GM19238 (cell line): ENCODE measurements around the gene CCR5AS.
A peak's percentile ranks its signal among the peaks of the same experiment; 100 is the strongest.
"Not testable (repeated sequence)": the region's sequence is repeated elsewhere in the genome, so short reads cannot be mapped to it uniquely, and the experiment has no call there.

Experiments used
- DNase-seq: peaks from one replicate; pipeline ENCODE4 v3.0.0; 2011; ENCODE audit warnings: low spot score; ENCODE audit not compliant: insufficient read length

Gene CCR5AS

DNA sequence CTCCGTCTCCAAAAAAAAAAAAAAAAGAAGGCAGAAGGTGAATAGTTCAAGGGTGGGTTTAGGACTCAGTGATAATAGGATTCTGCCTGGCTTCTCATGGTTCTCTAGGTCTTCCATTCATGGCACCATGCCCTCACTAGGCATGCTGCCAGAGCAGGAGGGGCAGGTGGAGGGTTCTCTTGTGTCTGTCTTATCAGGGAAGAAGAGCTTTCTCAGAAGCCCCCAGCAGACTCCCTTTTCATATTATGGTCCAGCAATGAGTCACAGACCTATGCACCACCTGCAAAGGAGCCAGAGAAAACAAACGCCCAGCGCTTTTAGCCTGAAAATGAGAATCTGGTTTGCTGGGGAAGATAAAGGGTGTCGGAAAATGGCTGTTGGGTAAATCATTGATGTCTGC is 50.0 kb downstream of the CCR5AS start:
- DNase-seq = no peak

DNA sequence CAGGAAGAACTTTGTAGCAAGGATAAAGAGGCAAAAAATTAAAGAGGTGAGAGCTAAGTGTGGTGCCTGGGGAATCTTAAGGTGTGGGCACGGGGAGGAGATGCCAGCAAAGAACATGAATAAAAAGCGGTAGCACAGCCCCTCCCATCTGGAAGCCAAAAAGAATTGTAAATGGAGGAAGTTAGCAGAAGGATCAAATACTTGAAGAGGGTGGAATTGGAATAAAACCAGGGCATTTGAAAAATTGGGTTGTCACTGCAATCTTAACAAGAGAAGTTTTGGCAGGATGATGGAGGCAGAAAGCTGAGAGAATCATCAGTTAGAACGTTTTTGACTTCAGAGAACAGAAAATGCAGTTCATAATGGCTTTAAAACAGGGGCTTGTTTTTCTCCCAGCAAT is 50.6 kb downstream of the CCR5AS start:
- no peak for DNase-seq

DNA sequence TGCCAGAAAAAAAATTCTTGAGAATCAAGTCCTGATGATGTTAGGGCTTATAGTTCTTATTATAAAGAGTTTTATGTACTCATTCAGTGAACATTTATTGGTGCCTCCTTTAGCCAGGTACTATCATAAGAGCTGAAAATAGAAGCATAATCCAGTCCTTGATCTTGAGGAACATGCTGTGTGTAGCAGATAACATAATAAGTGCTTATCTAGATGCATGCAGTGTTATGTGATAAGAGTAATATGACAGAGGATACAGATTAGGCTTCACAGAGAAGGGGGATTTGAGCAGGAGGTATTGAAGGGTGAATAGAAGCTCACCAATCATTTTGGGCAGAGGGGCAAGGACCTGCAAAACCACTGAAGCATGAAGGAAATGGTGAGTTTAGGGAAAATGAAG is 51.9 kb downstream of the CCR5AS start:
- no peak for DNase-seq

DNA sequence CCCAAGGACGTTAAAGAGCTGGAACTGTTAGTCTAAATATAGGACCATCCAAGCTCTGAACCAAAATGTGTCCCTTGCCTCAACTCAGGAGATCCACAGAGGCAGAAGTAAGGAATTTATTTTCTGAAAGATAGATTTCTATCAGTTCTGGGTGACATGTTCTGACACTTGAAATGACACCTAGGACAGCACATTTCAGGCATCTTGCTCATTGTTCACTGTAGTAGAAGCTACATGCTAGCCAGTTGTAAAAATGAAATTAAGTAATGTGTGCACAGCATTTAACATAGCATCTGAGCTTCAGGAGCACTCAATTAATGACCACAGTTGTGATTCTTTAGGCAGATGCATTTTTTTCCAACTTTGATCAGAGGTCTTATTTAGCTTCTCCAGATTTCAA is 52.4 kb downstream of the CCR5AS start:
- no peak for DNase-seq

DNA sequence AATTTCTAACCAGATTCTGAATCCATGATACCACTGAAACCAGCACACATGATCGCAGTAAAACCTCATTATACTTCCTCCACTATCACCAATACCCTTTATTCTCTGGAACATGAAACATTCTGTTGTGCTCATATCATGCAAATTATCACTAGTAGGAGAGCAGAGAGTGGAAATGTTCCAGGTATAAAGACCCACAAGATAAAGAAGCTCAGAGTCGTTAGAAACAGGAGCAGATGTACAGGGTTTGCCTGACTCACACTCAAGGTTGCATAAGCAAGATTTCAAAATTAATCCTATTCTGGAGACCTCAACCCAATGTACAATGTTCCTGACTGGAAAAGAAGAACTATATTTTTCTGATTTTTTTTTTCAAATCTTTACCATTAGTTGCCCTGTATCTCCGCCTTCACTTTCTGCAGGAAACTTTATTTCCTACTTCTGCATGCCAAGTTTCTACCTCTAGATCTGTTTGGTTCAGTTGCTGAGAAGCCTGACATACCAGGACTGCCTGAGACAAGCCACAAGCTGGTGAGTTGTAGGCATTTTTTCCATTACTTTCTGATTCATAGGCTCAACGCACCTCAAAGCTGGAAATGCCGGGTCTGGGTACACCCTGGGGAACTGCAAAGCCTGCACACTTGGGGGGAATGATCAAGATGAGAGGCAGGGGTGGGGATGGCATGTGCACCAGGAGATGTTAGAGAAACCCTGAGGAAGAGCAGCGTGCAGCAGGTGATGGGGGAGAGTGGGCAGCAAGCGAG is 53.0 kb downstream of the CCR5AS start, which contains the start of gene CCR2:
CCR2 (plus strand) TSS at position 465 of the 764 bp plus-strand sequence. CDS start 3,417 bp downstream, outside the sequence.
- DNase-seq = no peak

DNA sequence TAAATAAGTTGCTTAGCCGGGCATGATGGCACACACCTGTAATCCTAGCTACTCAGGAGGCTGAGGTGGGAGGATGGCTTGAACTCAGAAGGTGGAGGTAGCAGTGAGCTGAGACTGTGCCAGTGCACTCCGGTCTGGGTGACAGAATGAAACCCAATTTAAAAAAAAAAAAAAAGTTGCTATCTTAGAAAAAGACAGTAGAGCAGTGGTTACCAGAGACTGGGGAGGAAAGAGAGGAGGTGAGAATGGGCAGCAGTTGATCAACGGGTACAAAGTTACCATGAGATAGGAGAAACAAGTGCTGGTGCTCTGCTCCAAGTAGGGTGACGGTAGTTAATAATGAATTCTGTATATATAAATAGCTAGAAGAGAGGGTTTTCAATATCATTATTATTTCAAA is 53.8 kb downstream of the CCR5AS start:
- no peak for DNase-seq

DNA sequence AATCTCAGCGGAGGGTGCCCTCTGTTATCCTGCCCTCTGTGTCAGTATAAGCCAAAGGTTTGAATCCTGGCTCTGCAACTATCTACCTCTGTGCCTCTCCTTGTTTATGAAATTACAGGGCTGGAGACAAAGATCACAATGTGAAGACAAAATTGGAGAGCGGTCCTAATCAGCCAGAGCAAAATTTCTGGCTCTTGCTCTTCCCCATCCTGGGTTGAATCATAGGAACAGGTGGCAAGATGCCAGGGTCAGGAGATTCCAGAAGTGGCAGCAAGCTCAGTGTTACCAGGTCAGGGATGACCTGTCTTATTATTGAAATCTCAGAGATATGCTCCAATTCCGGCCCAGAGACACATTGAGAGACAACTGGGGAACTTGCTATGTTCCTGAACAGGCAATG is 55.2 kb downstream of the CCR5AS start:
- no peak for DNase-seq

DNA sequence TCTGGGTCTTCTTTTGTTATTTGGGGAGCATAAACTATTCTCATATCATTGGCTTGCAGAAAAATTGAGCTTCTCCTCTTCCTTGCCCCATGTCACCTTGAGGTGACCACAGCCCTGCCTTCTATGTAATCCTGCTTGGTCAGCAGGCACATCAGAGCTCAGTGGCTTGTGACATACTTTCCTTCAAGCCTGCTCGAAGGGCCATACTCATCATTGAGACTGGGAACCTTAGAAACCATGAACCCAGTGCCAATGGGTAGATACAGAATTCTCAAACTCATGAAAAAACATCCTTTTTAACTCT is 56.7 kb downstream of the CCR5AS start:
- no peak for DNase-seq

DNA sequence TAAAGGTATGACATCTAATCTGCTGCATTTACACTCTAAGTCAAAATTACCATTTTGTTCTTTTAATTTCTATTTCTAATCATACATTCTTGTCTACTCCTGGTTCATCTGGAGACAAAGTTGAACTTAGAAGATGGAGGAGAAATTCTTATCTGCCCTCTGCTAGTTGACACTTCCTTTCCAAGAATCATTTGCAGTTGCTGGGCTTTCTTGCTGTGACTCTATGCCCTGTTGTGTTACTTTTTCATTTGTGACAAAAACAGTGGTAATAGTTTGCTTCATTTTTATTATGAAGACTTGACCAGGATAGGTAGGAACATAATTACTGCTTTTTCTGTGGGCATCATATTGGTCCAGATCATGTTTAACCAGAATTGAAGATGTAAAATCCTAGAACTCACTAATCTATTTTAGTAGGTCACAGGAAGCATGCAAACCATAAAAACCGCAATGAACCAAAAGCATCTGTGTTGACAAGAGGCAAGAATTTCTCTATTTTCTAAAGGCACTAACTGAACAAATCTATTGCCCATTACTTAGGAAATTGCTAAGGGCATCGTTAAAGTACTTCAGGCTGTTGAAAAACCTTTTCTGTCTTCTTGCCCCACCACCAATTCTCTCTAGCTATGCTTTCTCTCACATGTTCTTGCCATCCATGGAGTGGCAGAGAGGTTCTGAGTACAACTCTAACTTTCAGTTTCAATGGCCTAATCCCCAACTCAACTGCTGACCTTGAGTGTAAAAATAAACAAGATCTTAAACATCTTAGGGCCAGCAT is 57.2 kb downstream of the CCR5AS start:
- no peak for DNase-seq

DNA sequence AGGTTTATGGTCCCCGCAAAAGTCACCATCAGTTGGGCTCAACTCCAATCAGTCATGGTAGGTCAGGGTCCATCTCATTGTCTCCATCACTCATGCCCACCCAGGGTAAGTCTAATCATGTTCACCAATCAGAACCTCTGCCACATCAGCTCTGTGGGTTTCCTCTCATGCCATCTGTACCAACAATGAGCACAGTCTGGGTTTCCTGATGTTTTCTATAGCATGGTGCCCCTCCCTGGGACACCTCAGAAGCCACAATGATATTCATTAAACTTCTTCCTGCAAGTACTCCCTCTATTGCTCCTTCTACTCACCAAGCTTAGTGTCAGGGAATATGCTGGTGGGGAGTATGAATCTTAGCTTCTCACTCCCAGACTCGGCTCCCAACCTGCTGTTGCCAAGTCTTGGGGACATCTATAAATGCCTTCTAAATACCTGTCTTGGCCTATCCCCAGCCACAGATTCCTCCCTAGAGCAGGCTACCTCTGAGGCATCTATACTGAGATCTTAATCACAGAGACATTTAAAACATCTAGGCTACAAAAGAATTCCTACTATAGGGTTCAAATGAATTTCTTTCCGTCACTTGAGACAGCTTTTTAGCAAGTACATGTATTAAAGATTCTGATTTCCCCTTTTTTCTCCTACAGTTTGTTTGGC is 57.9 kb downstream of the CCR5AS start:
- DNase-seq = no peak

DNA sequence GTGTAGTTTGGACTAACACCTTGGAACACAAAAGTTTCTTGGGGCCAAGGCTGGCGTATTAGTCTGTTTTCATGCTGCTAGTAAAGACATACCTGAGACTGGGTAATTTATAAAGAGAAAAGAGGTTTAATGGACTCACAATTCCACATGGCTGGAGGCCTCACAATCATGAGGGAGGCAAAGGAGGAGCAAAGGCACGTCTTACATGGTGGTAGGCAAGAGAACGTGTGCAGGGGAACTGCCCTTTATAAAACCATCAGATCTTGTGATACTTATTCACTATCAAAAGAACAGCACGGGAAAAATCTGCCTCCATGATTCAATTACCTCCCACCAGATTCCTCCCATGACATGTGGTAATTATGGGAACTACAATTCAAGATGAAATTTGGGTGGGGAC is 62.4 kb downstream of the CCR5AS start:
- no peak for DNase-seq

DNA sequence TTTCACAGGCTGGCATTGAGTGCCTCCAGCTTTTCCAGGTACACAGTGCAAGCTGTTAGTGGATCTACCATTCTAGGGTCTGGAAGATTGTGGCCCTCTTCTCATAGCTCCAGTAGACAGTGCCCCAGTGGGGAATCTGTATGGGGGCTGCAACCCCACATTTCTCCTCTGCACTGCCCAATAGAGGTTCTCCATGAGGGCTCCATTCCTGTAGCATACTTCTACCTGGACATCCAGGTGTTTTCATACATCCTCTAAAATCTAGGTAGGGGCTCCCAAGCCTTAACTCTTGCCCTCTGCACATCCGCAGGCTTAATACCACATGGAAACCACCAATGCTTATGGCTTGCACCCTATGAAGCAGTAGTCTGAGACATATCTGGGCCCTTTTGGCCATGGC is 68.0 kb downstream of the CCR5AS start:
- DNase-seq = no peak

DNA sequence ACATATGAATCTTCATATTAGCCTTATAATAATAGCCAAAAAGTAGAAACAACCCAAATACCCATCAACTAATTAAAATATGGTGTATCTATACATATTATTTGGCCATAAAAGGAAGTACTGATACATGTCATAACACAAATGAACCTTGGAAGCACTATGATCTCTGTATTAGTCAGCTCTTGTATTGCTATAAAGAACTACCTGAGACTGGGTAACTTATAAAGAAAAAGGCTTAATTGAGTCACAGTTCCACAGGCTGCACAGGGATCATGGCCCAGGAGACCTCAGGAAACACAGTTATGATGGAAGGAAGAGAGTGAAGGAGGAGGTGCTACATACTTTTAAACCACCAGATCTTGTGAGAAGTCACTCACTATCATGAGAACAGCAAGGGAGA is 69.0 kb downstream of the CCR5AS start:
- DNase-seq = no peak

DNA sequence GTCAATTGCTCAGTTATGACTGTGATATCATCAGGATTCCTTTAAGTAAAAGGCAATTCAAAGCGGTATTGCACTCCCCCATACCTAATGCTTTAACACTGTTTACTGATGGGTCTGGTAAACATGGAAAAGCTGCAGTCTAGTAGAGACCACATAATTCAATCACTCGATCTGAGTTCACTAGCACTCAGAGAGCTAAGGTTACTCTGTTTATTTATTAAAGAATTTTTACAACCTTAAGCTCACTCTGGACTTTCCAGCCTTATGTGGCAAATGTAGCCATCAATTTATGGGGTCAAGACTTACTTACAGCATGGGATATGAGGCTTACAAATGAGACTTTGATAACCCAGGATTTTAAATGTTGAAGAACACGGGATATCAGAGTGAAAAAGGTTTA is 71.3 kb downstream of the CCR5AS start:
- no peak for DNase-seq

DNA sequence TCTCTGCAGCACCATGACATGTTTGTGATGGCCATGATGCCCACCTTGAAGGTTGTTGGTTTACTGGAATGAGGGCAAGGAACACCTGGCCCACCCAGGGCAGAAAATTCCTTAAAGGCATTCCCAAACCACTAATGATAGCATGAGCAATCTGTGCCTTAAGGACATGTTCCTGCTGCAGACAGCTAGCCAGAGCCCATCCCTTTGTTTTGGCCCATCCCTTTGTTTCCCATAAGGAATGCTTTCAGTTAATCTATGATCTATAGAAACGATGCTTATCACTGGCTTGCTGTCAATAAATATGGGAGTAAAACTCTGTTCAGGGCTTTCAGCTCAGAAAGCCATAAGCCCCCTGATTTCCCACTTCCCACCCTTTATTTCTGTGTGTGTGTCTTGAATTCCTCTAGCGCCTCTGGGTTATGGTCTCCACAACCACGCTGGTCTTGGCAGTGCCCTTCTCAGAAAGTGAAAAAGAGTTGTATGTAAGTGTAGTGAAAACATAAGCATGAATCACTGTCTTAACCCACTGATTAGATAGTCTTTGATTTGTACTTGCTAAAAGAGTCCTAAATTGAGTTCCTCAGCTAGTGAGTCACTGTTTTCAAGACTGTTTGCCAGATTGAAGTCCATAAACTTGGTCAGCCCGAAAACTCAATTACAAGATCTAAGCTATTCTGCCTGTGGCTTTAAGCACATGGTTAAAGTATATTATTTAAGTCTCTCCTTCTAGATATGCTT is 72.0 kb downstream of the CCR5AS start:
- DNase-seq = no peak

DNA sequence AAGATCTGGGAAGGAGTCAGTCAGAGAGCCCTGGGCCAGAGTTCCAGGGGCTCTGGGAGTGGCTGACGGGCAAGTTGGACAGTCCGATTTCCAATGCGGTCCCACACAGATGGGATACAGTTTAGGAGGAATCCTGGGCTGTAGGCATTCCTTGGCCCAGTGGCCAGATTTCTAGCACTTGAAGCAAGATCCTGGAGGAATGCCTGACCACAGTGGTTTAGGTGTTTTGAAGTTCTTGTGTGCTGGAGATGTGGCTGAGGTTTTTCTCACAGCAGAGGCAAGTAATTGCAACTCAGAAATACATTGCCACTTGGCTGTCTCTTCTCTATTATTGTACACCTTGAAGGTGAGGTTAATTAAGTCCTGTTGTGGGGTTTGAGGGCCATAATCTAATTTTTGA is 76.2 kb downstream of the CCR5AS start:
- not testable (repeated sequence) for DNase-seq

DNA sequence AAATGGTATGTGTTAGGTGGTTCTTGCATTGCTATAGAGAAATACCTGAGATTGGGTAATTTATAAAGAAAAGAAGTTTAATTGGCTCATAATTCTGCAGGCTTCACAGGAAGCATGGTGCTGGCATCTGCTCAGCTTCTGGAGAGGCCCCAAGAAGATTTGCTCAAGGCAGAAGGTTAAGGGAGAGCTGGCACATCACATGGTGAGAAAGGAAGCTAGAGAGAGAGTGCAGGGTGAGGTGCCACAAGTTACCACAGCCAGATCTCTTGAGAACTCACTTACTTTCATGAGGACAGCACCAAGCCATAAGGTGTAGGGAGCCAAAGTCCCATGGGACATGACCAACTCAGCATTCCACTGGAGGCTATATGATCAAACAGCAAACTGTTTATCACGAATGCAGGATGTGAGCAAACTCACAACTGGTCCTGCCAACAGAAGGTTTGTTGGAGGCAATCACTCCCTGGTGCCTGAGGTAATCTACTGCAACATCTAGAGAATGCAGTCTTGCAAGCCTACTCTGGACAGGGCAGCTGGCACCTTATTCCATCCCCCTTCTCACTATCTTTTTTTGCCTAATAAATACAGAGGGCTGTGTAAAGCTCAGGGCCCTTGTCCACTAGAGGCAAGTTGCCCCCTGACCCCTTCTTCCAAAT is 81.1 kb downstream of the CCR5AS start:
- DNase-seq = no peak

DNA sequence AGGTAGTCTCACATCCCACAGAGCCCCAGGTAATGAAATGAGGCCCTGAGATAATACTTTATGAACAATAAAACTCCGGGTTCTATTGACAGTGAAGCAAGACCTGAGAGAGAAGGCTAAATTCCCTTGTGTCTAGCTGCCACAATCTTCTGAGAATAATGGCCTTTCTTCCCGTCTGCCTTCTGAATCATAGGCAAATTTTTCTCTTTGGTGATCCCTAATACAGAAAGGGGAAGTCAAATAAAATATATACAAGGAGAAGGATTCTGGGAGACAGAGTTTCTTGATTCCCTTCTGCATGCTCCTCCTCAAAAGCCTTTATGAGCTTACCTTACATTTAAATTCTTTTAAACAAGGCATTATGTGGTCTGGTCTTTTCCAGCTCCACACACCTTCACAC is 82.8 kb downstream of the CCR5AS start:
- DNase-seq = no peak

DNA sequence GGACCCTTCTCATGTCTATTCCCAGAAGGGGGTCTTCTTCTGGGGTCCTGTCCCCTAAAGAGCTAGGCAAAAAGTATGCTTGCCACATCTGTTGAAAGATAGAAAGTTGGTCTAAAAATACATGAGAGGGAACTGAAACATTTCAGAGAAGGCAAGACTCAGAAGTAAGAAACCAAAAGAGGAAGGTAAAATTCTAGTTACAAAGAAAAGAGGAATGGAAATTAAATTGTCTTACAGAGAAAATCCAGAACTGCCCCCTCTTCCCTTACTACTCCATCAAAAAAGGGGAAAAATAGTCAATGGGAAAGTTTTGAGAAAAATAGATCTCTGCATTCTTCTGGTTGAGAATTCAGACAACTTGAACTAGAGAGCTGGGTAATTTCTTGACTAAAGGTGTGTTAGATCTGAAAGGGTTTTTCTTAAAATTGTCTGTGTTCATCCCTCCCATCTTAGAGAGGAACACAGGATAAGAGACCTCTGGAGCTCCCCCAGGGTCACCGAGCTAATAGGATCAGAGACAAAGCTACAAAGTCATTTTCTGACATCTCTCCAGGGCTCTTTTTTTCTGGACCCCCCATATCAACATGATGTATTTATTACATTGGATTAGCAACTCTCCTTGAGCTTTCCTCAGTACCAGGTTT is 85.3 kb downstream of the CCR5AS start:
- peak; percentile 11 for DNase-seq

DNA sequence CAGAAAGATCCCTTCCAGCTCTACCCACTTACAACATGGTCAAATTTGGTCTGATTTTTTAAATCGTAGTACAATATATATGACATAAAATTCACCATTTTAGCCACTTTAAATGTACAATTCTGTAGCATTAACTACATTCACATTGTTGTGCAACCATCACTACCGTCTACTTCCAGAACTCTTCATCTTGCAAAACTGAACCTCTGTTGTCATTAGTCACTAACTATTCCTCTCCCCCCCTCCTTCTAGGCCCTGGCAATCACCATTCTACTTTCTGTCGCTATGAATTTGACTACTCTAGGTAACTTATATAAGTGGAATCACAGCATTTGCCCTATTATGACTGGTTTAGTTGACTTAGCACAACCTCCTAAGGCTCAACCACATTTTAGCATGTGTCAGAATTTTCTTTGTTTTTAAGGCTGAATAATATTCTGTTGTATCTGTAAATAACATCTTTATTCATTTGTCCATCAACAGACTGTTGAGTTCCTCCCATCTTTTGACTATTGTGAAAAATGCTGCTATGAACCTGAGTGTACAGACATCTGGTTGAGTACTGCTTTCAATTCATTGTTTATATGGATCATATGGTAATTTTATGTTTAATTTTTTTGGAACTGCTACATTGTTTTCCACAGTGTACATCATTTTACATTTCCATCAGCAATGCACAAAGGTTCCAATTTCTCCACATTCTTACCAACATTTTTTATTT is 88.5 kb downstream of the CCR5AS start:
- no peak for DNase-seq
